Limb (tissue), 2 donors: Measurements from ENCODE around the gene MLYCD.
A peak's percentile ranks its signal among the peaks of the same experiment; 100 is the strongest.

ENCODE experiments used
- DNase-seq, 2 donors: peaks; one replicate each; pipeline ENCODE4 v3.0.0-alpha.2; 2016; ENCODE audit errors: extremely low spot score in 2 of 2

Gene MLYCD

GRCh38 chr16:83898463-83899271 is at the start of gene MLYCD:
MLYCD (plus strand) TSS chr16:83899115; CDS start chr16:83899145, 30 bp downstream.
- DNase-seq: peak; percentile 81 to 91

- peak in 1 of 2 donors; percentile 26 for DNase-seq
Observed at GRCh38 chr16:83849421-83849820, 49.5 kb upstream of the MLYCD start.

GRCh38 chr16:83850947-83851346 is 48.0 kb upstream of the MLYCD start:
- peak in 1 of 2 donors; percentile 18 for DNase-seq

GRCh38 chr16:83851473-83851872 is 47.4 kb upstream of the MLYCD start:
- no peak for DNase-seq

GRCh38 chr16:83852774-83853173 is 46.1 kb upstream of the MLYCD start:
- no peak for DNase-seq

GRCh38 chr16:83853834-83854233 is 45.1 kb upstream of the MLYCD start:
- no peak for DNase-seq

GRCh38 chr16:83854420-83854819 is 44.5 kb upstream of the MLYCD start:
- DNase-seq: no peak

GRCh38 chr16:83856792-83857191 is 42.1 kb upstream of the MLYCD start:
- no peak for DNase-seq

GRCh38 chr16:83859265-83859664 is 39.6 kb upstream of the MLYCD start:
- no peak for DNase-seq

- no peak for DNase-seq
Observed at GRCh38 chr16:83862661-83863060, 36.3 kb upstream of the MLYCD start.

GRCh38 chr16:83863682-83864081 is 35.2 kb upstream of the MLYCD start:
- no peak for DNase-seq

- DNase-seq: no peak
Observed at GRCh38 chr16:83870830-83871229, 28.1 kb upstream of the MLYCD start.

- DNase-seq: peak in 1 of 2 donors; percentile 46
Observed at GRCh38 chr16:83878838-83879237, 20.1 kb upstream of the MLYCD start.

- DNase-seq: peak in 1 of 2 donors; percentile 21
Observed at GRCh38 chr16:83882163-83882885, 16.6 kb upstream of the MLYCD start.

GRCh38 chr16:83886199-83886971 is 12.5 kb upstream of the MLYCD start:
- no peak for DNase-seq

- peak in 1 of 2 donors; percentile 24 for DNase-seq
Observed at GRCh38 chr16:83887080-83887479, 11.8 kb upstream of the MLYCD start.

GRCh38 chr16:83887564-83887963 is 11.4 kb upstream of the MLYCD start:
- no peak for DNase-seq

- DNase-seq: no peak
Observed at GRCh38 chr16:83888672-83889044, 10.3 kb upstream of the MLYCD start.

GRCh38 chr16:83890359-83890758 is 8.6 kb upstream of the MLYCD start:
- no peak for DNase-seq

- DNase-seq: no peak
Observed at GRCh38 chr16:83891742-83892141, 7.2 kb upstream of the MLYCD start.

GRCh38 chr16:83895243-83895642 is 3.7 kb upstream of the MLYCD start:
- DNase-seq: no peak

- DNase-seq: no peak
Observed at GRCh38 chr16:83895942-83896341, 3.0 kb upstream of the MLYCD start.
